Esophagus squamous epithelium (tissue), 4 donors: ENCODE results near the gene APOO.

Experiments used
- POLR2A ChIP-seq, 4 donors: fragments of 450-650 bp; IDR thresholded peaks; one replicate each; pipeline ENCODE4 v1.6.1; 2017; ENCODE audit warnings: antibody characterized with exemption in 4 of 4, mild to moderate bottlenecking in 4 of 4, moderate library complexity in 3 of 4
- TF ChIP-seq, protein P1 (sequence below), 6 experiments: fragments of 450-650 bp in 4 of 6; fragments of 200-600 bp in 2 of 6; sonication (generic) in 2 of 6; IDR thresholded peaks; one replicate each; pipeline ENCODE4 v1.5.1; 2016 to 2019; ENCODE audit warnings: antibody characterized with exemption in 6 of 6, mild to moderate bottlenecking in 4 of 6, moderate library complexity in 4 of 6

- TF ChIP-seq, protein P1, sequence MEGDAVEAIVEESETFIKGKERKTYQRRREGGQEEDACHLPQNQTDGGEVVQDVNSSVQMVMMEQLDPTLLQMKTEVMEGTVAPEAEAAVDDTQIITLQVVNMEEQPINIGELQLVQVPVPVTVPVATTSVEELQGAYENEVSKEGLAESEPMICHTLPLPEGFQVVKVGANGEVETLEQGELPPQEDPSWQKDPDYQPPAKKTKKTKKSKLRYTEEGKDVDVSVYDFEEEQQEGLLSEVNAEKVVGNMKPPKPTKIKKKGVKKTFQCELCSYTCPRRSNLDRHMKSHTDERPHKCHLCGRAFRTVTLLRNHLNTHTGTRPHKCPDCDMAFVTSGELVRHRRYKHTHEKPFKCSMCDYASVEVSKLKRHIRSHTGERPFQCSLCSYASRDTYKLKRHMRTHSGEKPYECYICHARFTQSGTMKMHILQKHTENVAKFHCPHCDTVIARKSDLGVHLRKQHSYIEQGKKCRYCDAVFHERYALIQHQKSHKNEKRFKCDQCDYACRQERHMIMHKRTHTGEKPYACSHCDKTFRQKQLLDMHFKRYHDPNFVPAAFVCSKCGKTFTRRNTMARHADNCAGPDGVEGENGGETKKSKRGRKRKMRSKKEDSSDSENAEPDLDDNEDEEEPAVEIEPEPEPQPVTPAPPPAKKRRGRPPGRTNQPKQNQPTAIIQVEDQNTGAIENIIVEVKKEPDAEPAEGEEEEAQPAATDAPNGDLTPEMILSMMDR (IDR thresholded peaks at IDR 0.05): peak in 1 of 6 experiments; percentile 12
- no peak for TF ChIP-seq POLR2A (IDR thresholded peaks at IDR 0.05)
Measured at GRCh38 chrX:23908219-23909004, 674 bp upstream of the APOO start.
